Nucleus accumbens (tissue), 56 donors: ENCODE data around the gene ATP6V1B1.
"Not testable (repeated sequence)": the region's sequence is repeated elsewhere in the genome, so short reads cannot be mapped to it uniquely, and the experiment has no call there.

Experiments
- DNase-seq, 56 donors: peaks; one replicate each; lab custom pipeline; 2025; lab: John Stamatoyannopoulos, UW

ATP6V1B1 gene

GRCh38 chr2:71001981-71002570, 66.4 kb downstream of the ATP6V1B1 start:
- no peak for DNase-seq

- DNase-seq: no peak
Measured at GRCh38 chr2:71003396-71003795, 67.7 kb downstream of the ATP6V1B1 start.

- no peak for DNase-seq
Measured at GRCh38 chr2:71003966-71004755, 68.5 kb downstream of the ATP6V1B1 start.

- DNase-seq: no peak
Measured at GRCh38 chr2:71004857-71005256, 69.2 kb downstream of the ATP6V1B1 start.

- no peak for DNase-seq
Measured at GRCh38 chr2:71005271-71006202, 69.8 kb downstream of the ATP6V1B1 start.

- DNase-seq: no peak
Measured at GRCh38 chr2:71006323-71006722, 70.6 kb downstream of the ATP6V1B1 start.

- DNase-seq: no peak
Measured at GRCh38 chr2:71006955-71007799, 71.5 kb downstream of the ATP6V1B1 start.

GRCh38 chr2:71008342-71008741, 72.6 kb downstream of the ATP6V1B1 start:
- DNase-seq: no peak

GRCh38 chr2:71011786-71012185, 76.1 kb downstream of the ATP6V1B1 start:
- DNase-seq: not testable (repeated sequence)
